Activated CD4-positive, alpha-beta T cell treated with anti-CD3 and anti-CD28 coated beads, Interleukin-2, Interleukin-6, amounts not matched to agents 100 ng/mL and 50 ng/mL, durations not matched to agents 16 hours and 8 hours (primary cell): ENCODE measurements around the gene UGT1A8.

Source experiments
- DNase-seq: peaks from one replicate; pipeline ENCODE4 v3.0.0-alpha.2; 2020

Gene UGT1A8

DNA sequence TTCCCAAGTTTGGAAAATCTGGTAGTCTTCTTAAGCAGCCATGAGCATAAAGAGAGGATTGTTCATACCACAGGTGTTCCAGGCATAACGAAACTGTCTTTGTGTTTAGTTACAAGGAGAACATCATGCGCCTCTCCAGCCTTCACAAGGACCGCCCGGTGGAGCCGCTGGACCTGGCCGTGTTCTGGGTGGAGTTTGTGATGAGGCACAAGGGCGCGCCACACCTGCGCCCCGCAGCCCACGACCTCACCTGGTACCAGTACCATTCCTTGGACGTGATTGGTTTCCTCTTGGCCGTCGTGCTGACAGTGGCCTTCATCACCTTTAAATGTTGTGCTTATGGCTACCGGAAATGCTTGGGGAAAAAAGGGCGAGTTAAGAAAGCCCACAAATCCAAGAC is 154.7 kb downstream of the UGT1A8 start:
- DNase-seq: no peak

DNA sequence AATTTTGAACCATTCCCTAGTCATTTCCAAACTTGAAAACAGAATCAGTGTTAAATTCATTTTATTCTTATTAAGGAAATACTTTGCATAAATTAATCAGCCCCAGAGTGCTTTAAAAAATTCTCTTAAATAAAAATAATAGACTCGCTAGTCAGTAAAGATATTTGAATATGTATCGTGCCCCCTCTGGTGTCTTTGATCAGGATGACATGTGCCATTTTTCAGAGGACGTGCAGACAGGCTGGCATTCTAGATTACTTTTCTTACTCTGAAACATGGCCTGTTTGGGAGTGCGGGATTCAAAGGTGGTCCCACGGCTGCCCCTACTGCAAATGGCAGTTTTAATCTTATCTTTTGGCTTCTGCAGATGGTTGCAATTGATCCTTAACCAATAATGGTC is 155.2 kb downstream of the UGT1A8 start:
- no peak for DNase-seq

DNA sequence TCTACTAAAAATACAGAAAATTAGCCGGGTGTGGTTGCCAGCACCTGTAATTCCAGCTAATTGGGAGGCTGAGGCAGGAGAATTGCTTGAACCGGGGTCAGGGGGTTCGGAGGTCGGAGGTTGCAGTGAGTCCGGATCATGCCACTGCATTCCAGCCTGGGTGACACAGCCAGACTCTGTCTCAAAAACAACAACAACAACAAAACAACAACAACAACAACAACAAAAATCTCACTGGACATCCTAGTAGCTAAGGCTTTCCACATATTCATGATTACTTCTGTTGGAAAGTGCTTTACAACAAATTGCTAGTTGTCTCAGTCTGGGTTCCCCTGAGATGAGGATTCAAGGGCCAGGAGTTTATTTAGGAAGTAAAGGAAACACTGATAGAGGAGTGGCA is 156.4 kb downstream of the UGT1A8 start:
- no peak for DNase-seq

GRCh38 chr2:233775414-233775813 is 158.0 kb downstream of the UGT1A8 start:
- DNase-seq: no peak

- no peak for DNase-seq
Observed at GRCh38 chr2:233778030-233778429, 160.6 kb downstream of the UGT1A8 start, which contains the start of gene MROH2A. Gene MROH2A (plus strand): TSS chr2:233778330. CDS start chr2:233779359, 1,029 bp downstream.

DNA sequence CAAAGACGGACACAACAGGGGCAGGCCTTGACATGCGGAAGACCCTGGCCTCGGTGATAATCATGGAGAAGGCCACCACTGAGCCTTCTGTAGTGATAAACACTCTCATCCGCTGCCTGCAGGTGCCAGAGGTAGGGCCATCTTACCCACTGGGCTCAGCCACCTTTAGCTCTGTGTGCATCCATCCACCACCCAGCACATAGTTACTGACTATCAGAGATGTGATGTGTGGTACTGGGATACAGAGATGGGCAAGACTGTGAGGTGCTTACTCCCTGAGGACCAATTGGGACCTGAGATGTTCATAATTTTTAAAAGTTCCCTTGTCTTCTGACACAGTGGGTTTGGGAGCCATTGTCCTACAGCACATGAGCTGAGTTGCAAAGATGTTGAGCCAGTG is 162.3 kb downstream of the UGT1A8 start:
- DNase-seq: no peak

GRCh38 chr2:233780771-233781170 is 163.3 kb downstream of the UGT1A8 start:
- no peak for DNase-seq

GRCh38 chr2:233789554-233789953 is 172.1 kb downstream of the UGT1A8 start:
- no peak for DNase-seq

- DNase-seq: no peak
Observed at GRCh38 chr2:233791151-233791882, 173.9 kb downstream of the UGT1A8 start.

- no peak for DNase-seq
Observed at GRCh38 chr2:233791883-233792329, 174.5 kb downstream of the UGT1A8 start.

GRCh38 chr2:233792720-233793119 is 175.3 kb downstream of the UGT1A8 start:
- DNase-seq: no peak

DNA sequence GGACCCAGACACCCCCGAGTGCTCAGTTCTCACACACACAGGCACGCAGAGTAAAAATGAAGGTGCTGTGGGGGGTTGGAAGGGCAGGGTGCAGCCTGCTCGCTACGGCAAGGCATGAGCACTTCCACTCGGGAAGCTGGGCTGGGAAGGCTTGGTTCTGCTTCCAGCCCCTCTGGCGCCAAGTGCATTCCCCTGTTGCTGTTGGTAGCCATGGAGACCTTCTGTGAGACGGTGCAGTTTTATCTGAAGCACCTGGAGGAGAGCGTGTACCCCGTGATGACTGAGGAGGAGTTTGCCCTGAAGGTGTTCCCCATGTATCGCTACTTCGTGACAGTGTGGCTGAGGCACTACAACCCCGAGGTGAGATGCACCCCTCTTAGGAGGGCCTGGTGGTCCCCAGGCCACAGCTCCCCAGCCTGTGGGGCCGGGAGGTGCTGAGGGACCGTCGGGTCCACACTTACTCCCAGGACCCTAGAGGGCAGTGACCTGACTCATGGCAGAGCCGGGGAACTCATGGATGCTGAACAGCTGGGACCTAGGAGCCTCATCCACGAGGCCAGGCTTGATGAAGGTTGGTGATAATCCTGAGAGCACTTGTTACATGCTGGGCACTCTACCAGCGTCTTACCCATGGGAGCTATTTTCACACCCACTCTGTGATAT is 176.2 kb downstream of the UGT1A8 start:
- no peak for DNase-seq

GRCh38 chr2:233794128-233794658 is 176.8 kb downstream of the UGT1A8 start:
- DNase-seq: no peak

- no peak for DNase-seq
Observed at GRCh38 chr2:233795735-233796171, 178.3 kb downstream of the UGT1A8 start.

DNA sequence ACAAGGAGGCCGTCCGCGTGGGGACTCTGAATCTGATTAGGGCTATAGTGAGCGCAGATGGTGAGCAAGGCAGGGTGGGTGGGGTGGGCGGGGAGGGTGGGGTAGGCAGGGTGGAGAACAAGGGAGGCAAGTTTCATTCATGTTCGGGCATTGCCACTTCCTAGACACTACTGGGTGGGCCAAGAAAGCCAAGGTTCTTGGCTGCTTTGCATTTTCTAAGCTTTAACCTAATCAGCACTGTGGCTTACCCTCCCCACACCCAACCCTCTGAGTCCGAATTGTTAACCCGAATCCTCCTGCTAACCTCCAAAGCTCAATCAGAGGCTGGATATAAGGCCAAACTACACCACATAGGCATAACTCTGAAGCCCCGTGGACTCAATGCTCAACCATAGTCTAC is 178.8 kb downstream of the UGT1A8 start:
- no peak for DNase-seq

- no peak for DNase-seq
Observed at GRCh38 chr2:233798335-233799086, 181.1 kb downstream of the UGT1A8 start.

DNA sequence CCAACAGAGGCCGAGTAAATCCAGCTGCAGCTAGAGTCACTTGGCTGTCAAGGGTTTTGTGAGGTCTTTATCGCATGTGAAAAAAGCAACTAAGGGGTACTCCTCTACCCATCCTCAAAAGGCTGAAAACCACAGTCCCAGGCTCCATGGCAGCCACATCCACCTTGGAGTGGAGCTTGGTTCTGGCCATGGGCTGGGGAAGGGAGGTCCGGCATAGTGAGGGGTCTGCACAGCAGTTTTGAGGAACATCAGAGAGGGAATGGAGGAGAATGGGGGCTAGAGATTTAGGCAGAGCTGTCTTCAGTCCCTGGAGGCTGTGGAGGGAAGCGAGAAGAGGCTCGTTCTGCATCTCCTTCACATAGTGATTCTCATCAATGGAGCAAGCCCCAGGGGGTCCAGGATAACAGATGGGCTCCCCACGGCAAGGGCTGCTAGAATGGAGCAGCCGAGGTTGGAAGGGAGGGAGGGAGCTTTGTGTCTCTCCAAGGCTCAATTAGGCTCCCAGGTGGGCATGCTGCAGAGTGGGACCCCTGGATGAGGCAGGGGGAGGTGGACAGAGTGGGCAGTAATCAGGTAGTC is 181.7 kb downstream of the UGT1A8 start:
- DNase-seq: no peak

DNA sequence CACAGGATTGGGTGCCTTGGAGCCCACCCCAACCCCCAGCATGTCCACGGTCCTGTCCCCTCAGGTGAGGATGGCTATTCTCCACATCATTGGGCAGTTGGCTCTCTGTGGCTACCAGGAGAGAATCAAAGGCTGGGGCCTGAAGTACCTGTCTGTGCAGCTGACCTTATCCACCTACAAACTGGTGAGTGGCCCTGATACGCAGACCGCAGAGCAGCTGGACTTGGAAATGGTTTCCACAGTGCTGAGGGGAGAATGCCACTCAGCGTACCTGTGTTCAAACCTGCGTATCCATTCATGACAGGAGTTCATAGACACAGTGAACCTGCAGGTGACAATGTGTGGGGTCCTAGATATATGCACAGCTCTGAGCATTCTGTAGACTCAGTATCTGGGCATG is 182.3 kb downstream of the UGT1A8 start:
- no peak for DNase-seq

DNA sequence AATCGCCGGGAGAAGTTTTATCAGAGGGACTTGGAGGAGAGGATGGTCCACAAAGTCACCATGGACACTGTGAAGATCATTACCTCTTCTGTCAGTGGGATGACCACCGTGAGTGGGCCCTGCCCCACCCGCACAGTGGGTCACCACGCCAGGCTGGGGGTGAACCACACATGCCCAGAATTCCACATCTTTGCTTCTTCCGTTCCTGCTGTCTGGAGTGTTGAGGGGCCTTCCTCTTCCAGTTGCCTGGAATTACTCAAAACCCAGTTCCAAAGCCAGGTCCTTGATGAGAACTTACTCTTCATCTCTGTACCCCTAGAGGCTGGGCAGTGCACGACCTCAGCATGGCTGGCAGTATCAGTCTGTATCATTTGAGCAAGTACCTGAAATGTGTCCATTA is 182.8 kb downstream of the UGT1A8 start:
- no peak for DNase-seq

DNA sequence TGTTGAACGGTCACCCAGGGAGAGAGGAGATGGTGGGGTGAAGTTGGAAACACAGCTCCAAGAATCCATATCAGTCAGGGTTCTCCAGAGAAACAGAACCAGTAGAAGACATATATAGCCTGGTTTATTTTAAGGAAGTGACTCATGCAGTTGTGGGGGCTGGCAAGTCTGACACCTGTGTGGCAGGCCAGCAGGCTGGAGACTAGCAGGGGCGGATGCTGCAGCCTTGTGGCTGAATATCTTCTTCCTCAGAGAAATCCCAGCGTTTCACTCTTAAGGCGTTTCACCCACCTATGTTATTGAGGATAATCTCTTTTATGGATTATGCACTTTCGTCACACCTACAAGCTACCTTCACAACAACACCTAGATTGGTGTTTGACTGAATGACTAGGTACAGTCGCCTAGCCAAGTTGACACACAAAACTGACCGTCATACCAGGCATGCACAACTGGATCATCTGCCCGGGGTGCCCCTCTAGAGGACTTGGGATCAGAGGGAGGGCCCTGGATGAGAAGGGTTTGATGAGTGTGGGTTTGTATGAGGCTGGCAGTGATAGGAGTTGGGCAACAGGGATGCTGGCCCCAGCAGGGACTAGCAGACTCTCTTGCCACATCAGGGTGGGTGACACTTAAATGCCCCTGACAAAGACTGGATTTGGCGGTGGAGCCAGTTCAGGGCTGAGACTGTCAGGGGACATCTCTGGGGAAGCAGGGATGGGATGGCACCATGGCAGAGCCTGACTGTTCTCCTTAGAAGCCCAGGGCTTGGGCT is 184.1 kb downstream of the UGT1A8 start:
- no peak for DNase-seq

DNA sequence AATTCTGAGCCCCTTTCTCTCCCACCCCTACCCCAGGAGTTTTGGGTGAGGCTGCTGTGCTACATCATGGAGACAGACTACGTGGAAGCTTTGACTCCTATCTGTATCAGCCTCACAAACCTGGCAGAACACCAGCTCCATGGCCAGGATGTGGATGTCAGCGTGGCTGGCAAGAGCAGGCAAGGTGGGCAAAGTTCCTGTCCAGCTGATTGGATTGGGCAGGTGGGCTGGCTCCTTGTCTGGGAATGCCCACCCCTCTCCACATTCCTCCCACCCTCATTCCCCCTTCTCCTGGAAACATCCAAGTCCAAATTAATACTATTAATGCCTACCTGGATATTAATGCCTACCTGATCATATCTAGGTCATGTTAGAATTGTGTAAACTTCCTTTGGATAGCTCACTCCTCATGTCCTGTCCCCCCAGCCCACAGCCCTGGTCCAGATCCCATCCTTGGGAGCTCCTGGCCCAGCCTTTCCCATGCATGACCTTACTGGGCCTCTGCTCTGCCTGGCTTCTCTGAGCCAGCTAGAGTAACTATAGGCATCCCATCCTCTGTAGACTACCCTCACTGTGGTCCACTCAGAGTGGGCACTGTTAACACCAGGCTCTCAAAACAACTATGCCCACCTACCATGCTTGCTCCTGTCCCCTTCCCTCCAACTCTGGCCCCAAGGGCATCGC is 184.8 kb downstream of the UGT1A8 start:
- no peak for DNase-seq
